ENCODE results near the gene CRB2. TPM values are rescaled to one million over a fixed set of nuclear protein-coding genes. Genes with fewer than 3 reads are reported as not detected.

The CRB2 gene
- total RNA-seq, 1 donor from 2014 or later = 6.8 TPM

DNA sequence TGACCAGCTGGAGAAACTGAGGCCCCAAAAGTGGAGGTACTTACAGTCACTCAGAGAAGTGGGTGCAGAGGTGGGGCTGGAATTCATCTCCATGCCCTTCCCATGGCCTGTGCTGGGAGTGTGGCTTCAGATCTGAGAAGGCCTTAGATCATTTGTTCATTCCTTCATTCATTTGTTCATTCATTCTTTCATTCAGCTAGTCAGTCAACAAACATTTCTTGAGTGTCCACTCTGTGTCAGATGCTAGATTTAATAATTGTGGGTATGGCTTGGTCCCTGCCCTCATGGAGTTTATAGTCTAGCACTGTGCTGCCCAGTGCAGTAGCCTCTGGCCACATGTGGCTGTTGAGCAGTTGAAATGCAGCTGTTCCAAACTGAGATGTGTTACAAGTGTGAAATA is 19.0 kb upstream of the CRB2 start:
- Mint-ChIP-seq H3K4me3 (ENCODE audit: unreplicated experiment) (no peak overlapping the region), H3K27me3 (ENCODE audit: unreplicated experiment) (no peaks in the 10 kb centered on the region), H3K36me3 (ENCODE audit: unreplicated experiment) (no peaks in the 10 kb centered on the region), H3K9me3 (ENCODE audit: unreplicated experiment) (peaks cover 1% of the 10 kb centered on the region), H3K27ac (ENCODE audit: unreplicated experiment) (no peak overlapping the region), H3K4me1 (ENCODE audit: low read depth, unreplicated experiment) (peaks cover 1% of the 10 kb centered on the region)
- TF ChIP-seq, protein P1, sequence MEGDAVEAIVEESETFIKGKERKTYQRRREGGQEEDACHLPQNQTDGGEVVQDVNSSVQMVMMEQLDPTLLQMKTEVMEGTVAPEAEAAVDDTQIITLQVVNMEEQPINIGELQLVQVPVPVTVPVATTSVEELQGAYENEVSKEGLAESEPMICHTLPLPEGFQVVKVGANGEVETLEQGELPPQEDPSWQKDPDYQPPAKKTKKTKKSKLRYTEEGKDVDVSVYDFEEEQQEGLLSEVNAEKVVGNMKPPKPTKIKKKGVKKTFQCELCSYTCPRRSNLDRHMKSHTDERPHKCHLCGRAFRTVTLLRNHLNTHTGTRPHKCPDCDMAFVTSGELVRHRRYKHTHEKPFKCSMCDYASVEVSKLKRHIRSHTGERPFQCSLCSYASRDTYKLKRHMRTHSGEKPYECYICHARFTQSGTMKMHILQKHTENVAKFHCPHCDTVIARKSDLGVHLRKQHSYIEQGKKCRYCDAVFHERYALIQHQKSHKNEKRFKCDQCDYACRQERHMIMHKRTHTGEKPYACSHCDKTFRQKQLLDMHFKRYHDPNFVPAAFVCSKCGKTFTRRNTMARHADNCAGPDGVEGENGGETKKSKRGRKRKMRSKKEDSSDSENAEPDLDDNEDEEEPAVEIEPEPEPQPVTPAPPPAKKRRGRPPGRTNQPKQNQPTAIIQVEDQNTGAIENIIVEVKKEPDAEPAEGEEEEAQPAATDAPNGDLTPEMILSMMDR (IDR thresholded peaks at IDR 0.05; ENCODE audit: partially characterized antibody, unreplicated experiment) = no peak
- no peak for DNase-seq

DNA sequence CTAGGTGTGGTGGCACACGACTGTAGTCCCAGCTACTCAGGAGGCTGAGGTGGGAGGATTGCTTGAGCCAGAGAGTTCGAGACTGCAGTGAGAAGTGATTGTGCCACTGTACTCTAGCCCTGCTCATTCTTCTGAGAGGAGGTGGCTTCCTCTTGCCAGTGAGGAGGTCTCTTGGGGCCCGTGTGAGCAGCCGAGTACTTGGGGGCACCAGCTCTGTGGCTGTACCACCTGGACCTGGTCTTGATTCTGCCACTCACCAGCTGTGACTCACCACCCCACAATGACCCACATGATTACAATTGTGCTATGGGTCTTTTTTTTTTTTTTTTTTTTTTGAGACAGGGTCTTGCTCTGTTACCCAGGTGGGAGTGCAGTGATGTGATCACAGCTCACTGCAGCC is 18.0 kb upstream of the CRB2 start:
- Mint-ChIP-seq H3K4me3 (ENCODE audit: unreplicated experiment) (no peak overlapping the region), H3K36me3 (ENCODE audit: unreplicated experiment) (no peaks in the 10 kb centered on the region), H3K4me1 (ENCODE audit: low read depth, unreplicated experiment) (peaks cover 1% of the 10 kb centered on the region), H3K9me3 (ENCODE audit: unreplicated experiment) (peaks cover 1% of the 10 kb centered on the region), H3K27me3 (ENCODE audit: unreplicated experiment) (no peaks in the 10 kb centered on the region), H3K27ac (ENCODE audit: unreplicated experiment) (no peak overlapping the region)
- TF ChIP-seq, protein P1 (IDR thresholded peaks at IDR 0.05; ENCODE audit: partially characterized antibody, unreplicated experiment) = no peak
- DNase-seq = no peak

DNA sequence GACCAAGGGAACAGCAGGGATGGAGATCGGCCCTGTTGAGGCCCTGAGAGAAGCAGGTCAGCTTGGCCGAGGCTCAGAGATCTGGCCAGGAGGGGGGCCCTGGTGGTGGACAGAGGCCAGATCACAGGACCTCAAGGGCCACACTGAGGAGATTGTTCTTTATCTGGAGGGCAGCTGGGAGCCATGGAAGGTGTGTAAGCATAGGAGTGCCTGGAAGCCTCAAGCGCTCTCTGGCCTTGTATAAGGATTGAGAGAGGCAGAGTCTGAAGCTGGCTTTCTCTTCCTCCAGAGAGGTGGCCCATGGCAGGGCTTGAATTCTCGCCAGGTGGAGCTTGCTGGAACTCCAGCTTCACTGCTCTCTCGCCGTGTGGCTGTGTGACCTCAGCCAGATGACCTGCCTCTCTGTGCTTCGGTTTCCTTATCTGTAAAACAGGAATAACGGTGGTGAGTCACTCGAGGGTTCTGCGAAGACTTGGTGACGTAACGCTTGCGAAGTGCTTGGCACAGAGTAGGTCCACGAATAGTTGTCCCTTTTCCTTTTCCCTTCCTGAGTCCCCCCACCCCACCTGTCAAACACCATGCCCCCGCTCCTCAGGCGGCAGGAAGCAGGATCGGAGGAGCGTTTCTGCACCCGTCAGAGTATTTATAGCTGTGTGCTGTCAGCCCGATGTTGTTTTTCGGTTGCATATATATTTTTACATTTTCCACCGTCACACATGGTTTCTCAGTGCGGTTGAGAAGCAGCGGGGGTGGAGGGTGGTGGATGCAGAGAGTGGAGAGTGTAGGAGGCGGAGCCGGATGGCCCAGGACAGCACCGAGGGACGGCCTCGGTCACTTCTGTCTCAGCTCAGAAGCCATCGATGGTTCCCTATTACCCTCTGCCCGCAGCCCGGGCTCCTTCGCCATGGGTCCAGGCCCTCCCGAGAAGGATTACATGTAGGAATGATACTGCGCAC is 17.0 kb upstream of the CRB2 start:
- peaks cover 1% of the 10 kb centered on the region for H3K4me1 Mint-ChIP-seq (ENCODE audit: low read depth, unreplicated experiment)
- H3K36me3 Mint-ChIP-seq (ENCODE audit: unreplicated experiment) = no peaks in the 10 kb centered on the region
- TF ChIP-seq, protein P1 (IDR thresholded peaks at IDR 0.05; ENCODE audit: partially characterized antibody, unreplicated experiment) = no peak
- H3K27ac Mint-ChIP-seq (ENCODE audit: unreplicated experiment) = no peak overlapping the region
- no peak overlapping the region for H3K4me3 Mint-ChIP-seq (ENCODE audit: unreplicated experiment)
- peaks cover 1% of the 10 kb centered on the region for H3K9me3 Mint-ChIP-seq (ENCODE audit: unreplicated experiment)
- no peaks in the 10 kb centered on the region for H3K27me3 Mint-ChIP-seq (ENCODE audit: unreplicated experiment)
- DNase-seq = no peak

DNA sequence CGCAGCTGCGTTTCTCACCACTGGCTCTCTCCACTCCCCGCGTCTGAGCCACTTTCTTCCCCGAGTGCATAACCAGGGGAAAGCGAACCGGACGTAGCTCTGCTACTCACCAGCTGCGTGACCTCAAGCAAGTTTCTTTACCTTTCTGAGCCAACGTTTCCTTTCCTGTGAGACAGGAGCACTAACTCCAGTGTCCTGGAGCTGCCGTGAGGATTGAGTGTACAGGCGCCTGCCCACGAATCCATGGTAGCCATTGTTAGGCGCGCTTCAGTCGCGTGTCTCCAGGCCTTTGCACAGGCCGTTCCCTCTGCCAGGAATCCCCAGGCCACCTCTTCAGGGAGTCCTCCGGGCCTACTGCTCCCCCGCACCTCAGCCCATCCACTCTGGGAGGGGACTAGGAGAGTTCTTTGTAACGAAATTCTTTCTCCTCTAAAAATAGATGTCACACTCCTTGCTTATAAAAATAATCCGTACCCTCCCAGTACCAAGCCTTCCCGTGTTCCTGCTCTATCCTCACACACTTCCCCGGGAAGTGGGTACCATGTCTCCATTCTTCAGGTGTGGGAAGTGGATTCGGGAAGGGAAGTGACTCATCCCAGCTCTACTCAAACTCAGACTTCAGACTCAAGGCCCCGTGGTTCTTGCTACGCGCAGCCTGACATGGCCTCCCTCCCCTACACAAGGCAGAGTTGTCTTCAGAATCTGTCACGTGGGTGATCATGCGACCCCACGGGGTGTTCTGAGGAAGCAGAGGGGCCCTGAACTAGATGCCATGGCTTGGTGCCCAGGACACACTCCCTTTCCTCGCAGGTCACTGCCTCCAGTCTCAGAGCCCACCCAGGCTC is 16.1 kb upstream of the CRB2 start:
- Mint-ChIP-seq H3K27me3 (ENCODE audit: unreplicated experiment) (no peaks in the 10 kb centered on the region), H3K9me3 (ENCODE audit: unreplicated experiment) (no peaks in the 10 kb centered on the region), H3K27ac (ENCODE audit: unreplicated experiment) (no peak overlapping the region), H3K4me3 (ENCODE audit: unreplicated experiment) (no peak overlapping the region), H3K4me1 (ENCODE audit: low read depth, unreplicated experiment) (peaks cover 1% of the 10 kb centered on the region), H3K36me3 (ENCODE audit: unreplicated experiment) (no peaks in the 10 kb centered on the region)
- no peak for DNase-seq
- TF ChIP-seq, protein P1 (IDR thresholded peaks at IDR 0.05; ENCODE audit: partially characterized antibody, unreplicated experiment) = no peak
